Epithelial cell of esophagus (primary cell): ENCODE results near the gene IL36RN.
A peak's percentile ranks its signal among the peaks of the same experiment; 100 is the strongest.

ENCODE experiments used
- DNase-seq: peaks from one replicate; pipeline ENCODE4 v3.0.0; 2010; ENCODE audit warnings: low read depth
- H3K4me3 ChIP-seq: 2 replicates; pipeline ENCODE4 v1.5.1; 2011; ENCODE audit warnings: mild to moderate bottlenecking, low read length, control low read depth
- TF ChIP-seq, protein P1 (sequence below): IDR thresholded peaks from 2 replicates; pipeline ENCODE4 v1.5.1; 2011; ENCODE audit warnings: low read depth, mild to moderate bottlenecking, low read length, control low read depth, inconsistent platforms; ENCODE audit not compliant: insufficient read depth; ENCODE audit errors: missing control alignments

Gene IL36RN

DNA sequence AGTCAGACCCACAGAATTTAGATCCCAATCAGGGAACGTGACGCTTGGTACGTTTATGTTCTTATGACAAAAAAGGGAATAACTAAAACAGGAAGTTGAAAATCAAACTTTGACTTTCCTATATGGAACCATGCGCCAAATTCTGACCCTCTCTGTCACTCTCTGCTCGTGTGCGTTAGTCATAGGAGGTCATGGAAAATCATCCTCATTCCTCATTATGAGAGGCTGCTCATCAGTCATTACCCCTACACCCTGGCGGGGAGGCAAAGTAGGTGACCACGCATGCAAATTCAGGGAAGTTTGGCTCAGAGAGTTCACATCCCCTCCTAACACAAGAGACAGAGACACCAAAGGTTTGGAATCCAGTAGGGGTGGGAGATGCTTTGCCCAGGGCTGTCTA lies 24.3 kb downstream of the IL36RN start:
- no peak for DNase-seq
- H3K4me3 ChIP-seq = no peak overlapping the region
- TF ChIP-seq, protein P1, sequence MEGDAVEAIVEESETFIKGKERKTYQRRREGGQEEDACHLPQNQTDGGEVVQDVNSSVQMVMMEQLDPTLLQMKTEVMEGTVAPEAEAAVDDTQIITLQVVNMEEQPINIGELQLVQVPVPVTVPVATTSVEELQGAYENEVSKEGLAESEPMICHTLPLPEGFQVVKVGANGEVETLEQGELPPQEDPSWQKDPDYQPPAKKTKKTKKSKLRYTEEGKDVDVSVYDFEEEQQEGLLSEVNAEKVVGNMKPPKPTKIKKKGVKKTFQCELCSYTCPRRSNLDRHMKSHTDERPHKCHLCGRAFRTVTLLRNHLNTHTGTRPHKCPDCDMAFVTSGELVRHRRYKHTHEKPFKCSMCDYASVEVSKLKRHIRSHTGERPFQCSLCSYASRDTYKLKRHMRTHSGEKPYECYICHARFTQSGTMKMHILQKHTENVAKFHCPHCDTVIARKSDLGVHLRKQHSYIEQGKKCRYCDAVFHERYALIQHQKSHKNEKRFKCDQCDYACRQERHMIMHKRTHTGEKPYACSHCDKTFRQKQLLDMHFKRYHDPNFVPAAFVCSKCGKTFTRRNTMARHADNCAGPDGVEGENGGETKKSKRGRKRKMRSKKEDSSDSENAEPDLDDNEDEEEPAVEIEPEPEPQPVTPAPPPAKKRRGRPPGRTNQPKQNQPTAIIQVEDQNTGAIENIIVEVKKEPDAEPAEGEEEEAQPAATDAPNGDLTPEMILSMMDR = no peak

DNA sequence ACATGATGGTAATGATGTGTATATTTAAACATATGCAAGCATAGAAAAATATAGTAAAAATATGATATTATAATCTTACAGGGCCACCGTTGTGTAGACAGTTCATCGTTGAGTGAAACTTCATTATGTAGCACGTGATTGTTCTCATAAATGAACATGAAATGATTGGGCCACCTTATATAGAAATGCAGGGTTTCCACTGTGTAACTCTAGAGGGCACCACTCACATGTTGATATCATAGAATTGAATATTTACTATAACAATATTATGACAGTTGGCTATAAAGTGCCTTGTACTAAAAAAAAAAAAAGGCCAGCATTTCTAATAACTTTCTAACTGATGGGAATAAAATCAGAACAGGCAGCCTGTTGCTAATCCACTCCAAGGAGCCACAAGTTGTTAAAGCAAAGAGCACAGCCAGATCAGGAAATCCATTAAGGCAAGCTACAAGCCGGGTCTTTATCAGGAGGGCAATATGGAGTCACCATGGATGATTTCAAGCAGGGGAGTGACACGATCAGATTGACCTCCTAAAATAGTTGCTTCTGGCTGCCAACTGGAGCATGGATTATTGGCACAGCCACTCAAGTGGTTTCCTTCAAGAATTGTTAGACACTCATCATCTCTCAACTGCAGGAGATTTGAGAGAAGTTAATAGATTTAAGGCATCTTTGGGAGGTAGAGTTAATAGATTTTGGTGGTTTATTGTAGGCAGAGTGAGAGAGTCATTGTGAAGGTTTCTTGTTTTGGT lies 25.4 kb downstream of the IL36RN start:
- no peak overlapping the region for H3K4me3 ChIP-seq
- TF ChIP-seq, protein P1 = peak; percentile 65
- peak; percentile 65 for DNase-seq

DNA sequence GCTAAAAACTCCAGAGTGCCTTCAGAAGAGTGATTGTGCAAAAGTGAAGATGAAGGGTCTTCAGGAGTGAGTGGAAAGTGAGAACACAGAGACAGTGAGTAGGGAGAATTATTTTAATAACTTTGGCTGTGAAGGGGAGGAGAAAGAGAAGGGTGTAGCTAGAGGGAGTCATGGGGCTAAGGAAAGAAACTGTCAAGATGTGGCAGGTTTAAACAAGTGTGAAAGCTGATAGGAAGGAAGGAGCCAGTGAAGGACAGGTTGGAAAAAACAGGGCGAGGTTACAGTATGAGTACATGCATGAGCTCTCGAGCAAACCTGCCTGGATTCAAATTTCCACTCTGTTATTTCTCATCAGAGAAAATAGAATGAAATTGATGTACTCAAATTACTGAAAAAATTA lies 26.5 kb downstream of the IL36RN start:
- H3K4me3 ChIP-seq = no peak overlapping the region
- TF ChIP-seq, protein P1 = no peak
- DNase-seq = peak; percentile 97

DNA sequence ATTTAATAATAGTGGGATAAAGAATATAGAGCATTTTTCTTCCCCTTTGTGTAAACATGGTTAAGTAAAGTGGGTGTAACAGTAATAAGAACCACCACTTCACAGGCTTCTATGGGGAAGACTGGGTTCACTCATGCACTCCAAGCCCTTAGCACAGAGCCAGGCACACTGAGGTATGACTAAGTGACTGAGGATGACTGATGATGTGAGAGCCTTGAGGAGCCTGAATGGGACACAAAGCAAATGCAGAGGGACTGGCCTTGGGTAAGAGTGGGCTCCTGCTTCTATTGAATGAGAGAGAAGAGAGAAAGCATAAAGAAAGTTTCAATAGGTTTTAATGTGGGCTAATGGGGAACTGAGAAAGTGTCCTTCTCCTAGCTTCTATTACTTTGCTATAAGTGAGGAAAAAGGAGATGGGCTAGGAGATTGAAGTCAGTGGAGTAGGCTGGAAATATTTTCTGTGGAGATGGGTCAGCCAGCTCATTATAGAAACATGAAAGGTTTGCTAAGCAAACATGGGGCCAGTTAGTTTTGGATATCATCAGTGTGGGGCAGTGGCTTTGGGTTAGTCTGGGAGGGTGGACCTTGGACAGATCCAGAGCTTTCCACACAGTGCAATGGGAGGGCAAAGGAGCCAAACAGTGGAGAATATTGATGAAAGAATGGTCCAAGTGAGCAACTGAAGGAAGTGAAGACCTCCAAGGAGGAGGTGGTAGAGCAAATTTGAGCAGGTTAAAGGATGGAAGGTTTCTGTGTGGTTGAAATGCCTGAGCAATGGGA lies 29.4 kb downstream of the IL36RN start:
- no peak for DNase-seq
- no peak overlapping the region for H3K4me3 ChIP-seq
- TF ChIP-seq, protein P1 = no peak

DNA sequence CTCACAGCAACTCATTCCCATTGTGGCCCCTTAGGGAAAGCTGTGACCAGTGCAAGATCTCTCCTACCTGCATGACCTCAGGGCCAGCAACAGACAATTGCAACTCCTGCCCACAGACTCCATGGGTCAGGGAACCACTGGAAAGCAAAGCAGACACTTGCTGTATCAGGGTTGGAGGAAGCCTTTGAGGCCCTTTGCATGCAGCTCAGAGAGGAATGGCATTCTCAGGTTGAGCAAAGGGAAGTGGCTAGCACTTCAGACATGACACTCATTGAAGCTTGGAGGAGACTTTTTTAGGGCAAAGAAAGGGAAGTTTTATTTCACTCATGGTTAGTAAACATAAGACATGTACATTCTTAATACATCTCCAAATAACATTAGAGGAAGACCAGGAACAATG lies 30.9 kb downstream of the IL36RN start:
- TF ChIP-seq, protein P1 = no peak
- no peak overlapping the region for H3K4me3 ChIP-seq
- no peak for DNase-seq

DNA sequence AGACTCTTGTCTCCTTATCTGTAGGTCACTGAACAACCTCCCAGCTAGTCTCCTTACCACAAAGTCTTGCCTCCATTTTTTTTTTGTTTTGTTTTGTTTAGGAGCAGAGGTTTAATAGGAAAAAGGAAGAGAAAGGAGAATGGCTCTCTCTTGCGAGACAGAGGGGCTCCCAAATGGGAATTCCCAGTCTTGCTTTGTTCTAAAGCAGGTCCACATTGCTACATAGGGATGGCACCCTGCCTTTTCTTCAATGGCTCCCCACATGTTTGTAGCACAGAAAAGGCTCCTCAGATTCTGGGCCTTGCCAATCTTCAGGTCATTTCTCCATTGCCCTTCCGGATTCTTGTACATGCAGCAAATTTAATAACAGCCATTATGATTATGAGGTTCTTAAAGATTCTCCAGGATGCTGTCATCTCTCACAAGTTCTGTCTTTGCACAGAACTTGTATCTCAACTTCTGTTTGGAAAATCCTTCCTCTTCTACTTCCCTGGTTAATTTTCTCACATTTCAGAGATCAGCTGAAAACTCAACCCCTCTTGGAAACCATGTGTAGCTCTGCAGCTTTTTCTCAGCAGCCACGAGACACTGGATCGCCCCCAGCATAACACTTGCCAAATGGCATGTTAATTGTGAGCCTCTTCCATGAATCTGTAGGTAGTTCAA lies 32.4 kb downstream of the IL36RN start:
- no peak for DNase-seq
- TF ChIP-seq, protein P1 = no peak
- no peak overlapping the region for H3K4me3 ChIP-seq
